H9 (cell line): Measurements from ENCODE around the gene MARS1. TPM values are rescaled to one million over a fixed set of nuclear protein-coding genes. Genes with fewer than 3 reads are reported as not detected.

Source experiments
- DNase-seq: peaks from one replicate; pipeline ENCODE4 v3.0.0-alpha.2; 2017
- H2AFZ ChIP-seq: one replicate; pipeline ENCODE4 v1.6.1; 2013; ENCODE audit warnings: mild to moderate bottlenecking, low read length, control low read depth, moderate library complexity
- H2AK5ac ChIP-seq: 2 replicates; pipeline ENCODE4 v1.6.1; 2013; ENCODE audit warnings: low read length, control low read depth, mixed read lengths; ENCODE audit not compliant: insufficient read length
- H2BK120ac ChIP-seq: one replicate; pipeline ENCODE4 v1.6.1; 2013; ENCODE audit warnings: low read depth, mild to moderate bottlenecking, low read length, control low read depth, inconsistent platforms; ENCODE audit not compliant: poor library complexity, severe bottlenecking
- H2BK12ac ChIP-seq: 2 replicates; pipeline ENCODE4 v1.6.1; 2013; ENCODE audit warnings: low read length, control low read depth, mixed read lengths, low read depth; ENCODE audit not compliant: insufficient read length
- H2BK15ac ChIP-seq: 2 replicates; pipeline ENCODE4 v1.6.1; 2013; ENCODE audit warnings: low read depth, low read length, control low read depth
- H2BK20ac ChIP-seq: one replicate; pipeline ENCODE4 v1.6.1; 2013; ENCODE audit warnings: low read depth, mild to moderate bottlenecking, low read length, control low read depth, inconsistent platforms; ENCODE audit not compliant: poor library complexity, severe bottlenecking
- H2BK5ac ChIP-seq: 2 replicates; pipeline ENCODE4 v1.6.1; 2013; ENCODE audit warnings: low read length, control low read depth, mixed read lengths; ENCODE audit not compliant: insufficient read length
- H3K14ac ChIP-seq: 2 replicates; pipeline ENCODE4 v1.6.1; 2013; ENCODE audit warnings: low read length, control low read depth; ENCODE audit not compliant: insufficient read depth
- H3K18ac ChIP-seq: 2 replicates; pipeline ENCODE4 v1.6.1; 2013; ENCODE audit warnings: low read depth, mild to moderate bottlenecking, mixed read lengths, low read length, control low read depth; ENCODE audit not compliant: insufficient read length
- H3K23ac ChIP-seq: 2 replicates; pipeline ENCODE4 v1.6.1; 2013; ENCODE audit warnings: low read length, control low read depth, mixed read lengths, low read depth; ENCODE audit not compliant: insufficient read length
- H3K23me2 ChIP-seq: 2 replicates; pipeline ENCODE4 v1.6.1; 2013; ENCODE audit warnings: low read depth, mild to moderate bottlenecking, mixed read lengths, low read length, control low read depth; ENCODE audit not compliant: insufficient read length, poor library complexity, severe bottlenecking
- H3K27ac ChIP-seq: 2 replicates; pipeline ENCODE4 v1.5.1; 2013; ENCODE audit warnings: low read length, control low read depth, mixed read lengths, low read depth; ENCODE audit not compliant: insufficient read length
- H3K27me3 ChIP-seq: 2 replicates; pipeline ENCODE4 v1.6.1; 2013; ENCODE audit warnings: low read length, control low read depth, inconsistent platforms; ENCODE audit not compliant: insufficient read depth
- H3K4ac ChIP-seq: 2 replicates; pipeline ENCODE4 v1.6.1; 2013; ENCODE audit warnings: low read depth, mild to moderate bottlenecking, control low read depth, inconsistent platforms, low read length, moderate library complexity
- H3K4me1 ChIP-seq: 2 replicates; pipeline ENCODE4 v1.6.1; 2013; ENCODE audit warnings: low read length, control low read depth, inconsistent platforms; ENCODE audit not compliant: insufficient read depth
- H3K4me2 ChIP-seq: 2 replicates; pipeline ENCODE4 v1.6.1; 2013; ENCODE audit warnings: low read length, control low read depth, mixed read lengths; ENCODE audit not compliant: insufficient read length, insufficient read depth
- H3K56ac ChIP-seq: 2 replicates; pipeline ENCODE4 v1.6.1; 2013; ENCODE audit warnings: low read depth, mild to moderate bottlenecking, mixed read lengths, low read length, control low read depth; ENCODE audit not compliant: insufficient read length
- H3K79me1 ChIP-seq: 2 replicates; pipeline ENCODE4 v1.6.1; 2013; ENCODE audit warnings: low read depth, mild to moderate bottlenecking, moderate library complexity, low read length, control low read depth, inconsistent platforms; ENCODE audit not compliant: insufficient read depth, poor library complexity, severe bottlenecking
- H3K79me2 ChIP-seq: 2 replicates; pipeline ENCODE4 v1.6.1; 2013; ENCODE audit warnings: low read length, control low read depth, inconsistent platforms; ENCODE audit not compliant: insufficient read depth
- H3K9ac ChIP-seq: 2 replicates; pipeline ENCODE4 v1.6.1; 2013; ENCODE audit warnings: low read length, control low read depth, mixed read lengths; ENCODE audit not compliant: insufficient read length; ENCODE audit errors: extremely low read depth
- H3K9me3 ChIP-seq: one replicate; pipeline ENCODE4 v1.6.1; 2013; ENCODE audit warnings: low read depth, low read length, inconsistent platforms; ENCODE audit not compliant: control insufficient read depth
- H3T11ph ChIP-seq: one replicate; pipeline ENCODE4 v1.6.1; 2013; ENCODE audit warnings: mild to moderate bottlenecking, low read length, control low read depth, inconsistent platforms
- H4K20me1 ChIP-seq: one replicate; pipeline ENCODE4 v1.6.1; 2013; ENCODE audit not compliant: control insufficient read depth, insufficient read length, insufficient read depth
- H4K5ac ChIP-seq: 2 replicates; pipeline ENCODE4 v1.6.1; 2013; ENCODE audit warnings: low read depth, mild to moderate bottlenecking, mixed read lengths, low read length, control low read depth; ENCODE audit not compliant: insufficient read length
- H4K8ac ChIP-seq: replicated peaks from 2 replicates; pipeline ENCODE4 v1.6.1; 2013; ENCODE audit warnings: low read length, control low read depth, mixed read lengths, low read depth; ENCODE audit not compliant: insufficient read length
- H4K91ac ChIP-seq: 2 replicates; pipeline ENCODE4 v1.6.1; 2013; ENCODE audit warnings: low read depth, mild to moderate bottlenecking, moderate library complexity, mixed read lengths, low read length, control low read depth; ENCODE audit not compliant: insufficient read length
- H3K27ac Mint-ChIP-seq, 3 experiments: 2 replicates in 2 of 3; 3 replicates in 1 of 3; pipeline ENCODE4 v1.8.0; 2020 to 2021; ENCODE audit warnings: mixed read lengths in 3 of 3, mild to moderate bottlenecking in 1 of 3, moderate library complexity in 1 of 3
- H3K27me3 Mint-ChIP-seq: 2 replicates; pipeline ENCODE4 v1.8.0; 2021; ENCODE audit warnings: low read depth, mild to moderate bottlenecking, moderate library complexity, mixed read lengths
- H3K36me3 Mint-ChIP-seq, 3 experiments: 2 replicates in 2 of 3; 3 replicates in 1 of 3; pipeline ENCODE4 v1.8.0; 2020 to 2021; ENCODE audit warnings: low read depth in 3 of 3, mixed read lengths in 3 of 3; ENCODE audit not compliant: insufficient read depth in 1 of 3
- H3K4me1 Mint-ChIP-seq, 2 experiments: 2 replicates each; pipeline ENCODE4 v1.8.0; 2020; ENCODE audit warnings: mixed read lengths in 2 of 2
- H3K4me3 Mint-ChIP-seq, 2 experiments: 2 replicates in 1 of 2; 3 replicates in 1 of 2; pipeline ENCODE4 v1.8.0; 2020 to 2021; ENCODE audit warnings: mild to moderate bottlenecking in 2 of 2, mixed read lengths in 2 of 2, moderate library complexity in 1 of 2
- H3K9me3 Mint-ChIP-seq, 2 experiments: 2 replicates in 1 of 2; 3 replicates in 1 of 2; pipeline ENCODE4 v1.8.0; 2020; ENCODE audit warnings: mild to moderate bottlenecking in 2 of 2, mixed read lengths in 2 of 2, moderate library complexity in 1 of 2
- CTCF ChIP-seq: fragments of 200-600 bp; sonication (generic); conservative IDR thresholded peaks from 3 replicates; pipeline ENCODE4 v1.8.0; 2021; ENCODE audit warnings: antibody characterized with exemption, mild to moderate bottlenecking
- WGBS: extraction: QIAGEN DNeasy Blood & Tissue Kit; methylation state at CpG from one replicate; pipeline ENCODE4 v1.1.7; 2013; ENCODE audit warnings: missing lambda C conversion rate, low lambda C conversion rate, mixed read lengths; ENCODE audit not compliant: insufficient read length; ENCODE audit errors: extremely low coverage; 5-methylcytosine and 5-hydroxymethylcytosine counted together
- total RNA-seq: library from RNA; stranded (reverse); gene quantifications from 2 replicates; pipeline ENCODE4 v1.2.1, GENCODE V29; 2021

Gene MARS1
- total RNA-seq, 1 experiment from 2014 or later: 368 TPM

DNA sequence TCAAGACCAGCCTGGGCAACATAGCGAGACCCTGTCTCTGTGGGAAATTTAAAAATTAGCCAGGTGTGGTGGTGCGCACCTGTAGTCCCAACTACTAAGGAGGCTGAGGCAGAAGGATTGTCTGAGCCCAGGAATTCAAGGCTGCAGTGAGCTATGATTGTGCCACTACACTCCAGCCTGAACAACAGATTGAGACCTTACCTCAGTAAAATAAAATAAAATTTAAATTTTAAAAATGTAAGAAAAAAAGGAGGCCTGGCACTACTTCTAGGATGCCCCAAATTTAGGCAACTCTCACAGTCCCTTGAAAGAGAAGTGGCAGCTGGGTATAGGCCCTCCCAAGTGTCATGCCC lies 33.7 kb upstream of the MARS1 start:
- no peak overlapping the region for H2AK5ac ChIP-seq
- H3K4me1 ChIP-seq: no peaks in the 10 kb centered on the region; the same call in 1 of the 2 replicates
- no peak overlapping the region for H3K56ac ChIP-seq
- H2AFZ ChIP-seq: no peak overlapping the region
- peak overlapping the region; percentile 84; the same call in 1 of the 2 replicates for H3K14ac ChIP-seq
- no peak overlapping the region for H3K4me2 ChIP-seq
- H2BK120ac ChIP-seq: peak overlapping the region; percentile 96
- H4K20me1 ChIP-seq: no peaks in the 10 kb centered on the region
- H4K8ac ChIP-seq: no peak overlapping the region
- no peak for TF ChIP-seq CTCF
- no peak overlapping the region for H2BK20ac ChIP-seq
- peak overlapping the region; percentile 7 for H2BK12ac ChIP-seq
- H3K4me3 Mint-ChIP-seq: peak overlapping the region in 1 of 2 experiments; percentile 84; a peak in 2 of 5 replicates
- H3K27ac Mint-ChIP-seq: peak overlapping the region; percentile 97 to 99 (median 97)
- no peak overlapping the region for H4K91ac ChIP-seq
- H3K23me2 ChIP-seq: peaks cover 20% of the 10 kb centered on the region
- no peak overlapping the region for H3K9ac ChIP-seq
- no peak overlapping the region for H2BK15ac ChIP-seq
- no peak overlapping the region for H4K5ac ChIP-seq
- no CpG with 5 or more reads among the region's 2 CpGs for WGBS
- H3K27me3 Mint-ChIP-seq: peaks cover 1% of the 10 kb centered on the region
- no peaks in the 10 kb centered on the region for H3K9me3 ChIP-seq
- H3K79me2 ChIP-seq: no peaks in the 10 kb centered on the region
- no peak overlapping the region for H3T11ph ChIP-seq
- peaks cover 42 to 56% of the 10 kb centered on the region in 2 experiments for H3K4me1 Mint-ChIP-seq
- no peaks in the 10 kb centered on the region; a peak in 1 of 7 replicates for H3K36me3 Mint-ChIP-seq
- H3K27me3 ChIP-seq: no peaks in the 10 kb centered on the region
- no peak overlapping the region; the same call in 1 of the 2 replicates for H3K4ac ChIP-seq
- H3K79me1 ChIP-seq: no peaks in the 10 kb centered on the region
- H3K18ac ChIP-seq: peak overlapping the region; percentile 89
- no peak for DNase-seq
- peak overlapping the region; percentile 31 for H2BK5ac ChIP-seq
- no peak overlapping the region for H3K27ac ChIP-seq
- no peaks in the 10 kb centered on the region for H3K9me3 Mint-ChIP-seq
- no peak overlapping the region for H3K23ac ChIP-seq
